ENCODE results near the gene IGFBP2.

The IGFBP2 gene

GRCh38 chr2:216615298-216616082 lies 17.7 kb upstream of the IGFBP2 start:
- no peak for DNase-seq (ENCODE audit: low read depth)

- no peak for DNase-seq (ENCODE audit: low read depth)
Observed at GRCh38 chr2:216616083-216616678, 17.0 kb upstream of the IGFBP2 start.

GRCh38 chr2:216617159-216617815 lies 15.9 kb upstream of the IGFBP2 start:
- DNase-seq (ENCODE audit: low read depth), result no peak

GRCh38 chr2:216618785-216619184 lies 14.4 kb upstream of the IGFBP2 start:
- DNase-seq (ENCODE audit: low read depth), result no peak

GRCh38 chr2:216619411-216620393 lies 13.5 kb upstream of the IGFBP2 start:
- no peak for DNase-seq (ENCODE audit: low read depth)

- no peak for DNase-seq (ENCODE audit: low read depth)
Observed at GRCh38 chr2:216620786-216621185, 12.4 kb upstream of the IGFBP2 start.

GRCh38 chr2:216621292-216621691 lies 11.9 kb upstream of the IGFBP2 start:
- no peak for DNase-seq (ENCODE audit: low read depth)

GRCh38 chr2:216622526-216622925 lies 10.7 kb upstream of the IGFBP2 start:
- no peak for DNase-seq (ENCODE audit: low read depth)

GRCh38 chr2:216624251-216624650 lies 9.0 kb upstream of the IGFBP2 start:
- DNase-seq (ENCODE audit: low read depth), result no peak

GRCh38 chr2:216626168-216626874 lies 6.9 kb upstream of the IGFBP2 start:
- DNase-seq (ENCODE audit: low read depth), result no peak

- DNase-seq (ENCODE audit: low read depth), result no peak
Observed at GRCh38 chr2:216626875-216627245, 6.4 kb upstream of the IGFBP2 start.

GRCh38 chr2:216629784-216630183 lies 3.4 kb upstream of the IGFBP2 start:
- no peak for DNase-seq (ENCODE audit: low read depth)

- DNase-seq (ENCODE audit: low read depth), result no peak
Observed at GRCh38 chr2:216632346-216632951, 771 bp upstream of the IGFBP2 start.

- DNase-seq (ENCODE audit: low read depth), result no peak
Observed at GRCh38 chr2:216633616-216634369, 573 bp downstream of the IGFBP2 start.

GRCh38 chr2:216634370-216635148 lies 1.3 kb downstream of the IGFBP2 start:
- DNase-seq (ENCODE audit: low read depth), result no peak

GRCh38 chr2:216635171-216635570 lies 2.0 kb downstream of the IGFBP2 start:
- no peak for DNase-seq (ENCODE audit: low read depth)

- no peak for DNase-seq (ENCODE audit: low read depth)
Observed at GRCh38 chr2:216635701-216636550, 2.7 kb downstream of the IGFBP2 start.
